Astrocyte of the cerebellum (primary cell): ENCODE data around the gene DNAI7.

Source experiments
- DNase-seq: peaks from one replicate; pipeline ENCODE4 v3.0.0-alpha.2; 2011; ENCODE audit warnings: low read depth
- H3K4me3 ChIP-seq: 2 replicates; pipeline ENCODE4 v1.5.1; 2011; ENCODE audit warnings: mild to moderate bottlenecking, low read depth, low read length, moderate library complexity
- in situ Hi-C: cut with HindIII; loops from 2 replicates; pipeline ENCODE4 v1.10.0; 2017; ENCODE audit warnings: low sequenced_read_pairs
- TF ChIP-seq, protein P1 (sequence below): IDR thresholded peaks from 2 replicates; pipeline ENCODE4 v1.5.1; 2012; ENCODE audit warnings: low read length, low read depth, moderate library complexity, mild to moderate bottlenecking; ENCODE audit errors: missing control alignments

The DNAI7 gene

DNA sequence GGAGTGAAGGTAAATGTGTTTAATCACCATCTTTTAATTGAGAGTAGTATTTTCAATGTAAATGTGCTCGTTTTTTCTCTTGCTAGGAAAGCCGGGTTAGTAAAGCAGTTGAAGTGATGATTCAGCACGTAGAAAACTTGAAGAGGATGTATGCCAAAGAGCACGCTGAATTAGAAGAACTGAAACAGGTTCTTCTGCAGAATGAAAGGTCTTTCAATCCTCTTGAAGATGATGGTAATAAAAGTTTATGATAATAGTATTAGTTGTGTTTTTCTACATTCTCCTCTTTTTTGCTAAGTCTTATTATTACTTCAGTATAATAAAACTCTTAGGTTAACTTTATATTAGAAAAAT is 93.9 kb downstream of the DNAI7 start:
- TF ChIP-seq, protein P1, sequence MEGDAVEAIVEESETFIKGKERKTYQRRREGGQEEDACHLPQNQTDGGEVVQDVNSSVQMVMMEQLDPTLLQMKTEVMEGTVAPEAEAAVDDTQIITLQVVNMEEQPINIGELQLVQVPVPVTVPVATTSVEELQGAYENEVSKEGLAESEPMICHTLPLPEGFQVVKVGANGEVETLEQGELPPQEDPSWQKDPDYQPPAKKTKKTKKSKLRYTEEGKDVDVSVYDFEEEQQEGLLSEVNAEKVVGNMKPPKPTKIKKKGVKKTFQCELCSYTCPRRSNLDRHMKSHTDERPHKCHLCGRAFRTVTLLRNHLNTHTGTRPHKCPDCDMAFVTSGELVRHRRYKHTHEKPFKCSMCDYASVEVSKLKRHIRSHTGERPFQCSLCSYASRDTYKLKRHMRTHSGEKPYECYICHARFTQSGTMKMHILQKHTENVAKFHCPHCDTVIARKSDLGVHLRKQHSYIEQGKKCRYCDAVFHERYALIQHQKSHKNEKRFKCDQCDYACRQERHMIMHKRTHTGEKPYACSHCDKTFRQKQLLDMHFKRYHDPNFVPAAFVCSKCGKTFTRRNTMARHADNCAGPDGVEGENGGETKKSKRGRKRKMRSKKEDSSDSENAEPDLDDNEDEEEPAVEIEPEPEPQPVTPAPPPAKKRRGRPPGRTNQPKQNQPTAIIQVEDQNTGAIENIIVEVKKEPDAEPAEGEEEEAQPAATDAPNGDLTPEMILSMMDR: no peak
- DNase-seq: no peak
- no peak overlapping the region for H3K4me3 ChIP-seq
- in situ Hi-C loops: no loop called here

DNA sequence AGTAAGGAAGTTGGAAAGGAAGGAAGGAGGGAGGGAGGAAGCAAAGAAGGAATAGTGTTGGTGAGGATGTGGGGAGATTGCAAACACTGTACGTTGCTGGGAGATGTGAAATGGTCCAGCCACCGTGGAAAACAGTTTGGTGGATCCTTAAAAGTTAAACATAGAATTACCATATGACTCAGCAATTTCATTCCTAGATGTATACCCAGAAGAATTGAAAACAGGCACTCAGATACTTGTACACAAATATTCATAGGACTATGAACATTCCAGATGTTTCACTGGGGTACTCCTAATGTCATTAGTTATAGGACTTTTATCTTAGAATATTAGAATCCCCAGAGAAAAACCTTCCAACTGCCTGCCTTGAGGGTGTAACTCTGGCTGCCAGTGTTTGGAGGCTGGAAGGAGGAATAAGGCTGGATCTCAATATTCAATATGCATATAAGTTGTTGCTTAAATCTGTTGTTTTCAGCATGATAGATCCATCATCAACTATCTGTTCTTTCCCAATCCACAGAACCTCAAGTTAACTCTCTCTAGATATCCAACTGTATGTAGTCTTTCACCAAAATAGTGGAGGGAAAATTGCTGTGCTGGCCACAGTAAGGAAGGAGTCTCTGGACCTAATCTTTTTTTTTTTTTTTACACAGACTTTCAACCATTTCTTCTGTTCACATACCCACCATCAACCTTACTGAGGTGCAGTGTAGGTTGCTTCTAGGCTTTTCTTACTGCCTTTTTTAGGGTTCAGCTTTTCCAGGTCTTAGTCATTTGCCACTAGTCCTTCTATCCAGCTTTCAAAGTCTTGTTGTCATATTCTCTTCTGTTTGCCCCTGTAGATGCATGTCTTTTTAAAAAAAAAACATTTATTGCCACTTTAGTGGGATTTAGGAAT is 94.5 kb downstream of the DNAI7 start:
- in situ Hi-C loops: no loop called here
- TF ChIP-seq, protein P1: no peak
- H3K4me3 ChIP-seq: no peak overlapping the region
- DNase-seq: no peak

DNA sequence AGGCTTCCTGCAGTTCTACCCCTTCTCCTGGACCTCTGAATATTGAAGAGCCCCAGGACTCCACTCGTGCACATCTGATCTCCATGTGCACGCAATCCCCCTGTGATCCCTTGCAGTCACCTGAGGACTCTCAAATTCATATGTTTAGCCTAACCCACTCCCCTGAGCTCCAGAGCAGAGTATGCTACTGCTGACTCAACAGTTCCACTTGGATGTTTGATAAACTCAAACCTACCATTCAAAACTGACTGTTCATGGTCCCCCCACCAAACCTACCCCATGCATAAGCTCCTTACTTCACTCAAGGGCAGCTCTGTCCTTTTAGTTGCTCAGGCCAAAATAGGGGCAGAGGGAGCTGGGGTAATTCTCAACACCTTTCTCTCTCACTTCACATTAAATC is 96.0 kb downstream of the DNAI7 start:
- TF ChIP-seq, protein P1: no peak
- no peak for DNase-seq
- H3K4me3 ChIP-seq: no peak overlapping the region
- in situ Hi-C loops: no loop called here

DNA sequence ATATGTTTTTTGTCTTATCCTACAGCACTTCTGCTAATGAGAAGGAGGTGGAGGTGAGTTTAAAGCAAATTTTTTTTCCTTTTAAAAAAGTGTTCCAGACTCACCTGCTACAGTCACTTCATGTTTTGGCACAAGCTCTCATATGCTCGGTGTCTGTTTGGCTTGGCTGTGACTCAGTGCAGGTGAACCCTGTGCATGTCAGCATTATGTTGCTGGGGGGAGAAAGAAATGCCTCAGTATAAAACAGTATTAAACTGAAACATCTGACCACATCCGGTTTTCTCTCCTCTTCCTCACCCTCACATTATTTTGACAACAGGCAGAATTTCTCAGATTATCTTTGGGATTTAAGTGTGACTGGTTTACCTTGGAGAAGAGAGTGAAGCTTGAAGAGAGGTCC is 105.2 kb downstream of the DNAI7 start:
- in situ Hi-C loops: no loop called here
- no peak overlapping the region for H3K4me3 ChIP-seq
- DNase-seq: no peak
- TF ChIP-seq, protein P1: no peak

DNA sequence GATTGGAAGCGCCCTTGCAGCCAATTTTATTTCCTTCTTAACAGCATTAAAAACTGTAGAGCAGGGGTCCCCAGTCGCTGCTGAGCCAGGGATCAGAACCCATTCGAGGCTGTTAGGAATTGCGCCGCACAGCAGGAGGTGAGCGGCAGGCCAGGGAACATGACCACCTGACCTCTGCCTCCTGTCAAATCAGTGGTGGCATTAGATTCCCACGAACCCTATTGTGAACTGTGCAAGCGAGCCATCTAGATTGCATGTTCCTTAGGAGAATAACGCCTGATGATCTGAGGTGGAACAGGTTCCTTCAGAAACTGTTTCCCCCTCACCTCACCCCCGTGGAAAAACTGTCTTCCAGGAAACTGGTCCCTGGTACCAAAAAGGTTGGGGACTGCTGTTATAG is 107.4 kb downstream of the DNAI7 start:
- TF ChIP-seq, protein P1: no peak
- in situ Hi-C loops: no loop called here
- H3K4me3 ChIP-seq: no peak overlapping the region
- no peak for DNase-seq

DNA sequence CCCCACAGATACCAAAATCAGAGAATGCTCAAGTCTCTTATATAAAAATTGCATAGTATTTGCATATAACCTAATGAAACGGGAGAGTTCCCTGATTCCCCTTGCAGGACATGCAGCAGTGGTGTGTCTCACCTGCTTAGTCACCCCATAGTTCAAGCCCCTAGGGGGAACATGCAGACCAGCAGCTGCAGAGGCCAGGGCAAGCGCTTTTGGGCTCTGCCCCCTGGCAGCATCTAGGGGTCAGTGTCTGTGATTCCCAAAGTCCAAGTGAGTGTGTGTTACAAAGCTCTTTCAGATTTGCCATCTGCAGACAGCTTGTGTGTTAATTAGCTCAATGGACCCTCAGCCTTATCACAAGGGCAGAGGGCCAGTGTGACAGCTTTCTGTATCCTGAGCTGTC is 110.1 kb downstream of the DNAI7 start:
- no peak overlapping the region for H3K4me3 ChIP-seq
- no peak for DNase-seq
- TF ChIP-seq, protein P1: no peak
- in situ Hi-C loops: no loop called here

DNA sequence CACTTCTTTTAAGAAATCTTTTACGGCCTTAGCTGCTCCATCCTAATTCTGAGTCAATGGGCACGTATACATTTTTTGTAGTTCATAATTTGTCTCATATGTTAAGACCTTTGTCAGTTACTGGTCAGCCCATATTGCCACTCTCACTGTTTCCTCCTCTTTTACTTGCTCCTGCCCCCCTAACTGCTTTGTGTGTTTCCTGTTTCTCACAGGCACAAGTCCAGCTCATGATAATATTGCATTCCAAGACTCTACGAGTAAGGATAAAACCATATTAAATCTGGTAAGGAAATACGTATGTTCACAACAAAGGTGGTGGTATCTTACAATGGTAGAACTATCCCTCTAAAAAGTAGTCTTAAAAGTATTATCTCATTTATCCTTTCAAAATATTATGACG is 111.7 kb downstream of the DNAI7 start:
- in situ Hi-C loops: no loop called here
- H3K4me3 ChIP-seq: no peak overlapping the region
- TF ChIP-seq, protein P1: no peak
- DNase-seq: no peak
